ENCODE results near the gene IL12RB2. TPM values are rescaled to one million over a fixed set of nuclear protein-coding genes. Genes with fewer than 3 reads are reported as not detected.

The IL12RB2 gene
- total RNA-seq, 4 donors from 2014 or later, result 1.3 to 7.6 (median 3.5) TPM

DNA sequence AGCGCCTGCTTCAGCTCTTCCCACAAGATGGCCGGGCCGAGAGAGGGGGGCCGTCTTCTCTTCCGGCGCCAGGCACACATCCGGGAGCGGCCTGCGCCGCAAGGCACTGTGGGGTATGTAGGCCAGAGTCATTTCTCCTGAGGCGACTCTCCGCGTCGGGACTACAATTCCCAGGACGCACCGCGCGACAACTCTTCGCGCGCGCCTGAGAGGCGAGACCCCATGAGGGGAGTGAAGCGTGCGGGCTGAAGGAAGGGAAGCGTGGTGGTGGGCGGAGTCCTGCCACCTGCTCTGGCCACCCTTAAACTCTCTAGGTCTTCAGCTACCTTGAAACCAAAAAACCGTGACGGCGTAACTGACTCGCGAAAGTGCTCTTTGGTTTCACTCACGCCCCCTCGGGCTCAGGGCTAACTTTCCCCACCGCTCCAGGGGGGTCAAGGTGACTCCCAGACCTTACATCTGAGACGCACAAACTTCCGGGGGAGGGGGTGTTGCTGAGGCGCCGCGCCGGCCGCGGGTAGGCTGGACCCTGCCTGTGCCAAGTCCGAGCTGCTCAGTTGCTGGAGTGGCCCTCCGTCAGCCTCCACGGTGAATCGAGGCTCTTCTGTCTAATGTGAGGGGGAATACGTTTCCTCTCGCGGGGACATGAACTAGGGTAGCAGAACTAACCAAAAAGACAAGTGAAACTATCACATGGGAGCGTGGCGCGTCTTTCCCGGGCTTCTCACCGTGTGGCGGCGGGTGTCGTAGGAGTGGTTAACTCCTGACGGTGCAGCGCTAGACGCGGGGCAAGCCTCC is 122.9 kb downstream of the IL12RB2 start, which contains the start of gene SERBP1:
Gene SERBP1, minus strand, starts transcription at position 45 of the 798 bp plus-strand sequence. CDS start 102 bp downstream, outside the sequence.
- H3K4me3 ChIP-seq, result peak within 1 kb of the TSS; percentile 73 to 94 (median 84)
- intact Hi-C loops (cut with DNase I), result loop anchor here (10.0 kb wide), 1 partner anchor 64 kb away; no protein-coding TSS in a partner anchor
- TF ChIP-seq POLR2A (IDR thresholded peaks at IDR 0.05) (peak in 3 of 4 donors; percentile 14 to 85 (median 79)), CTCF (IDR thresholded peaks at IDR 0.05) (peak in 4 of 6 experiments; percentile 2 to 11 (median 6))
- H3K27me3 ChIP-seq, result no peaks in the 10 kb centered on the region
- H3K9me3 ChIP-seq, result no peaks in the 10 kb centered on the region
- WGBS, 2 donors, result 0 to 3% methylated on average over 13 to 15 of the region's 62 CpGs
- H3K36me3 ChIP-seq, result peaks cover 0 to 8% (median 5%) of the 10 kb centered on the region in 3 donors
- H3K4me1 ChIP-seq, result peaks cover 6 to 63% (median 35%) of the 10 kb centered on the region in 3 donors
- peak within 1 kb of the TSS; percentile 94 to 99 (median 96) for H3K27ac ChIP-seq
- DNase-seq, result peak; percentile 67

DNA sequence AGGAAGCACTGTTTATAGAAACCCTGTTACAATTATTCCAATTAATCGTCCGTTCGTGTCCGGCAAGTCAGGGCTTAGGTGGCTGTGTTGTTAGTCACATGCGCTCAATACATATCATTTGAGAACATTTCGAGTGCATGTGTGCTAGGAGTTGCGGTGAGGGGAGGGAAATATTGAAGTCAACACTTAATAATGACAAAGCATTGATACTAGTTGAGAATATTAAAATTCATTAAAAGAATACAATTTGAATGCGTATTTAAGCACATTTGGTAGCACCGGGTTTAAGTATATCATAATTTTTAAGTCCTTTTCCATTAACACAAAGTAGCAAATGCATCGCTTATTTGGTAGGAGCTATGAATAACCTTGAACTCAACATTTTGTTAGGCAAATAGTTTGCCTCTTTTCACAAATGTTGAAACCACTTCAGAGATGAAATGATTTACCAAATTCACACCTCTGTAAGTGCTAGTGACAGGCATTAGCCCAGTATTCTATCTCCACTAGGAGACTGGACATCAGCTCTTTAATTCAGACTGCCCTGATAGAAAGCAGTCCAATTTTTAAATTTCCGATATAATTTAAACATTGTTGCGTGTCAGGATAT is 123.6 kb downstream of the IL12RB2 start:
- TF ChIP-seq POLR2A (IDR thresholded peaks at IDR 0.05) (no peak), CTCF (IDR thresholded peaks at IDR 0.05) (no peak)
- H3K27me3 ChIP-seq, result no peaks in the 10 kb centered on the region
- DNase-seq, result no peak
- intact Hi-C loops (cut with DNase I), result loop anchor here (10.0 kb wide), 1 partner anchor 64 kb away; no protein-coding TSS in a partner anchor
- no peaks in the 10 kb centered on the region for H3K9me3 ChIP-seq
- H3K4me1 ChIP-seq, result peaks cover under 1 to 56% (median 29%) of the 10 kb centered on the region in 3 donors
- 13 to 18% methylated on average over 12 of the region's 12 CpGs for WGBS, 2 donors
- peak overlapping the region; percentile 73 to 94 (median 84) for H3K4me3 ChIP-seq
- H3K36me3 ChIP-seq, result peaks cover 0 to under 1% (median 0%) of the 10 kb centered on the region in 3 donors
- peak overlapping the region; percentile 94 to 99 (median 96) for H3K27ac ChIP-seq

- DNase-seq, result no peak
- 45 to 52% methylated on average over 8 of the region's 8 CpGs for WGBS, 2 donors
- H3K9me3 ChIP-seq, result no peaks in the 10 kb centered on the region
- H3K27me3 ChIP-seq, result no peaks in the 10 kb centered on the region
- no peaks in the 10 kb centered on the region for H3K36me3 ChIP-seq
- TF ChIP-seq CTCF (IDR thresholded peaks at IDR 0.05), result no peak
- no peak for TF ChIP-seq POLR2A (IDR thresholded peaks at IDR 0.05)
- intact Hi-C loops (cut with DNase I), result loop anchor here (10.0 kb wide), 1 partner anchor 63 kb away; no protein-coding TSS in a partner anchor
- H3K27ac ChIP-seq, result peak overlapping the region; percentile 94 to 99 (median 96)
- H3K4me1 ChIP-seq, result peaks cover 0 to 48% (median 24%) of the 10 kb centered on the region in 3 donors
- peak overlapping the region in 3 of 4 donors; percentile 73 to 94 (median 83) for H3K4me3 ChIP-seq
These were observed 124.4 kb downstream of the IL12RB2 start for GRCh38 chr1:67431869-67432578.

GRCh38 chr1:67432745-67433144 is 125.1 kb downstream of the IL12RB2 start:
- peaks cover 0 to 41% (median 19%) of the 10 kb centered on the region in 3 donors for H3K4me1 ChIP-seq
- WGBS, 2 donors, result 73 to 75% methylated on average over 1 of the region's 1 CpG
- H3K4me3 ChIP-seq, result no peak overlapping the region
- DNase-seq, result no peak
- no peak for TF ChIP-seq POLR2A (IDR thresholded peaks at IDR 0.05)
- TF ChIP-seq CTCF (IDR thresholded peaks at IDR 0.05), result no peak
- no peak overlapping the region for H3K27ac ChIP-seq
- H3K36me3 ChIP-seq, result no peaks in the 10 kb centered on the region
- H3K9me3 ChIP-seq, result no peaks in the 10 kb centered on the region
- H3K27me3 ChIP-seq, result no peaks in the 10 kb centered on the region
- intact Hi-C loops (cut with DNase I), result loop anchor here (10.0 kb wide), 1 partner anchor 62 kb away; no protein-coding TSS in a partner anchor
